ENCODE data around the gene F7. TPM values are rescaled to one million over a fixed set of nuclear protein-coding genes. Genes with fewer than 3 reads are reported as not detected.

F7 gene
- total and polyA plus RNA-seq, 9 of the 15 experiments (the other 6 are each of a cell fraction or from before 2014, with no cell fraction given), result not detected

GRCh38 chr13:113166266-113166665 lies 60.7 kb downstream of the F7 start:
- TF ChIP-seq IRF9 (tag; IDR thresholded peaks at IDR 0.05) (no peak), BHLHE40 (IDR thresholded peaks at IDR 0.05; ENCODE audit: low read length) (no peak), DMBX1 (CRISPR knock-in tag; IDR thresholded peaks at IDR 0.05; ENCODE audit: borderline replicate concordance) (no peak), WHSC1 (IDR thresholded peaks at IDR 0.05; ENCODE audit: low read length) (no peak), ZNF740 (CRISPR knock-in tag; IDR thresholded peaks at IDR 0.05) (no peak), ZNF740 (tag; IDR thresholded peaks at IDR 0.05) (no peak), CHAMP1 (IDR thresholded peaks at IDR 0.05) (no peak)
- CTCF ChIA-PET (ENCODE audit: low intra/inter-chr PET ratio), result no interaction called here
- Histone ChIP-seq H4K20me1 (replicated peaks; ENCODE audit: control insufficient read depth, insufficient read depth, low read length) (no peaks in the 10 kb centered on the region), H3K9ac (ENCODE audit: insufficient read depth in 1 of 2, low read depth in 2 of 2, low read length in 2 of 2) (no peak overlapping the region), H3K79me2 (ENCODE audit: control insufficient read depth, insufficient read depth, low read length) (no peaks in the 10 kb centered on the region), H3K4me3 (no peak overlapping the region), H3K4me1 (replicated peaks in 1 of 2; ENCODE audit: control insufficient read depth in 2 of 2, insufficient read depth in 2 of 2, low read length in 2 of 2) (peaks cover 0 to 7% of the 10 kb centered on the region in 2 experiments; a peak in 2 of 5 replicates), H3K27ac (ENCODE audit: extremely low read depth, low read depth, low read length) (no peak overlapping the region), H3K4me2 (ENCODE audit: insufficient read depth, low read length) (no peak overlapping the region), H2AFZ (ENCODE audit: low read depth, low read length) (no peak overlapping the region), H3K9me3 (replicated peaks; ENCODE audit: control insufficient read depth, insufficient read depth, low read depth, low read length) (no peaks in the 10 kb centered on the region), H3K27me3 (ENCODE audit: control insufficient read depth in 2 of 2, insufficient read depth in 2 of 2, low read length in 2 of 2) (no peaks in the 10 kb centered on the region), H3K9me1 (ENCODE audit: control insufficient read depth, insufficient read depth, low read length) (no peaks in the 10 kb centered on the region), H3K36me3 (ENCODE audit: control insufficient read depth, insufficient read depth, low read length) (peaks cover 12% of the 10 kb centered on the region; the same call in 2 of the 3 replicates)
- POLR2A ChIA-PET, result no interaction called here
- ATAC-seq (no peak), DNase-seq (ENCODE audit: extremely low read depth in 1 of 4, low spot score in 3 of 4) (no peak), FAIRE-seq (no peak)
- 86% methylated on average over 5 of the region's 10 CpGs for WGBS (ENCODE audit: insufficient coverage, low coverage, missing lambda C conversion rate)
- in situ Hi-C loops (cut with MboI), result no loop called here
- intact Hi-C loops (cut with micrococcal nuclease), result no loop called here
- no TSS peak for BruUV-seq (replicated peaks)
